Hematopoietic multipotent progenitor cell treated with erythropoietin and hydrocortisone succinate and interleukin-3 and kit ligand, for 8 days (in vitro differentiated cells): ENCODE data around the gene MFAP1.
A peak's percentile ranks its signal among the peaks of the same experiment; 100 is the strongest.

Source experiments
- DNase-seq: peaks from one replicate; pipeline ENCODE4 v3.0.0-alpha.2; 2015

Gene MFAP1

DNA sequence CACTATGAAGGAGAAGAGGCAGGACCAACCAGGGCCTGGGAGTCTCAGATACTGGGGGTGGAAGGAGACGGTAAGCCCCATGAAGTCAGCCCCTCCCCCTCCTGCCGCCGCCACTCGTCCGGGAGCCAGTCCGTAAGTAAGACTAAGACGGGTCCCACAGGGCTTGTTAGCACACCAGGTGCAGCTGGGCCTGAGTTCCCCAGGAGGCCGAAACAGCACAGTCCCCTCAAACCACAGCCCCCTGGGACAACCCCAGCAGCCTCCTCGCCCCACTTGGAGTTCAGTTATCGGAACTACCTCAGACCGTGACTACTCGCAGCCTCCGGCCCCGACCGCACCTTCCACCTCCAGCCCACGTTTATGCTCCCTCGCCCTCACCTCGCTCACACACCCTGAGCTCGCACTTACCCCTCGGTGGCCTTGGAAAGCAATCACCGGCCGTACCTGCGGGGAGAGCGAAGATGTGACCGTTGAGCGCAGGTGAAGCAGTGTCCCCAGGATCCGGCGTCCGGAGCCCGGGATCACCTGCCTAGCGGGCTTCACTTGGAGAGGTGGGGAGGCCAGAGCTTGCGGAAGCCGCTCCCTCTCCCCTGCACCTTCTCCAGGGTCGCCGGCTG lies 48.3 kb downstream of the MFAP1 start:
- no peak for DNase-seq

- DNase-seq = peak; percentile 46
These were observed 49.0 kb downstream of the MFAP1 start for GRCh38 chr15:43775411-43775965.

DNA sequence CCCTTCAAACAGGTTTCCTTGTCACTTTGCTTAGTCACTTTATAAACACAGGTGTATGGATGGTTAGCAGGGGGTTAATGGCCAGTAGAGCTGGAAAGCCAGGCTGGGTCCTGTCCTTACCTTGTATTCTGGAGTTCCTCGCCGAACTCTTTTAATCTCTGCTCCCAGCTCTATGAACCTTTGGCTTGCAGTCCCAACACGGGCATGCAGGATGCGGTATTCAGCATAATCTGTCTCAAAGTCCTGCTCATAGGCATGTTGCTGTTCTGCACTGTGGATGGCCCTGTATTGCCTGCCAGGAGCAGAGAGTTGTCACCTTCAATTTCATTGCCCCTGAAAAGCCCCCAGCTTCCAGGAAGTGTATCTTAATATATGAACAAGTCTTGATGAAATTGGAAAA lies 50.4 kb downstream of the MFAP1 start:
- DNase-seq = no peak

DNA sequence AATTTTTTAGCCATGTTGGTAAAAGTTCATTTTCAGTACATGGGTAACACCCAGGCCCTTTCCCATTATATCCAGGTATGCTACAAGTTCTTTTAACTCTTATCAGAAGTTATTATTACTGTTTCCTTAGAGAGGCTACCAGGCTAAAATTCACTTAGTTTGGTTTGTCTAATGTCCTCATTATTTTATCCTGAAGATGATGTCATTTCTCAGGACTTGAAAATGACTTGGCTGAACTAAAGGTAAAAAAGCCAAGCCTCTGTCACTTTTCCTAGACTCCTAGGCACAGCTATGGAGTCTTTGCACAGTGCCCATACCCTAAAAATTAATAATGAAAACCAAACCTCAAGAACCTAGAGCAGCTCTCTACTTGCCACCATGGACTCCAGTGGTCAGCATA lies 51.9 kb downstream of the MFAP1 start:
- DNase-seq = no peak

DNA sequence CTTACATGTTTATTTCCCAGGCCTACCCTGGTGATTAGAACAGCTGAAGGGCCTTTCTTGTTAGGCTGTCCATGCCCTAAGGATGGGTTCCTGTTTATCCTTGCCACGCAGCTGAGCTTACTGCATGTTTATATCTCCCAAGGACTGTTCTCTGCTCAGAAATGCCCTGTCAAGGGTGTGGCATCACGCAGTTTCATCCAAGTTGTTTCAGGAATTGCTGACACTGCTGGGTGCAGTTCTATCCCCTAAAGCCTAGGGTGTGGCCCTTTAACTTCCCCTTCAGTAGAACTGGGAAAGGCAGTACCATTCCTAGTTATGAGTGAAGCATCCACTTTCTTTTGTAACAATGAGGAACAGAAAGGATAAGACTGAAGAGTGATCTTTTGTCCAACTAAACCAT lies 52.7 kb downstream of the MFAP1 start:
- no peak for DNase-seq

- DNase-seq = peak; percentile 74
These were observed 54.8 kb downstream of the MFAP1 start for GRCh38 chr15:43769584-43770228.

GRCh38 chr15:43763819-43764446 lies 60.6 kb downstream of the MFAP1 start:
- no peak for DNase-seq

DNA sequence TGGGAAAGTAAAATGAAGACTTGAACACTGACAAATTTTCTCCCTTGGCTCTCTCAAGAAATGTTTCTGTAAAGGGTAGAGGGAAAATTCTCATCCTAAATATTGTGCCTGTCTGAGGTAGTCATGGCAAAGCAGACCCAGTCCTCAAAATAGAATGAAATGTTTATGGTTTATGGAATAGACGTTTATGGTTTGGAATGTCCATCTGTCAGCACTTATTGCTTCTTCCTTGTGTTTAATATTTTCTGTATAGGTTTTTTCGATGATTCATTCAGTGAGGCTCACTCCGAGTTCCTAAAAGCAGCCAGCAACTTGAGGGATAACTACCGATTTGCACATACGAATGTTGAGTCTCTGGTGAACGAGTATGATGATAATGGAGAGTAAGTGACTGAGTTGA lies 61.7 kb downstream of the MFAP1 start:
- DNase-seq = no peak
